GM18868 (cell line): Measurements from ENCODE around the gene LRRC38.

Source experiments
- ATAC-seq: cut with Tn5 transposase; IDR thresholded peaks from one replicate; pipeline ENCODE4 v1.9.1; 2021; ENCODE audit warnings: mild to moderate bottlenecking, moderate library complexity; ENCODE audit not compliant: unreplicated experiment

LRRC38 gene

GRCh38 chr1:13517193-13517812, 3.5 kb upstream of the LRRC38 start:
- ATAC-seq = no peak

GRCh38 chr1:13516606-13517005, 2.8 kb upstream of the LRRC38 start:
- ATAC-seq = no peak

DNA sequence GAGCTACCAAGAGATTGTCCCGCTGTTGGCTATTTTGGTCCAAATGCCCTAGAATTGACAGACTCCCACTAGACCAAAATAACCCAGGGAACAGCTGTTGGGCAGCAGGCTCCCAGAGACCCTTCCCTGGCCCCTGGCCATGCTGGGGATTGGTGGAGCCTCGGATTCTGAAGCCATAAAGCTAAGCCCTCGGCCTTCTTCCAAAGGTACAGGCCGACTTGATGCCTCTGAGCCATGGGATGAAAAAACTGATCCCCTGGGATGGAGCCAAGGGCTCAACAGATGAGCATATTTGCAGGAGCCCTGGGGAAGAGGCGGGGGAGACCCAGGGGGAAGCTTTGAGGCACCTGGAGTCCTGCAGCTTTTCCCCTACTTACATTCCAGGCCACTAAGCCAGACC, 1.0 kb upstream of the LRRC38 start:
- ATAC-seq = no peak

DNA sequence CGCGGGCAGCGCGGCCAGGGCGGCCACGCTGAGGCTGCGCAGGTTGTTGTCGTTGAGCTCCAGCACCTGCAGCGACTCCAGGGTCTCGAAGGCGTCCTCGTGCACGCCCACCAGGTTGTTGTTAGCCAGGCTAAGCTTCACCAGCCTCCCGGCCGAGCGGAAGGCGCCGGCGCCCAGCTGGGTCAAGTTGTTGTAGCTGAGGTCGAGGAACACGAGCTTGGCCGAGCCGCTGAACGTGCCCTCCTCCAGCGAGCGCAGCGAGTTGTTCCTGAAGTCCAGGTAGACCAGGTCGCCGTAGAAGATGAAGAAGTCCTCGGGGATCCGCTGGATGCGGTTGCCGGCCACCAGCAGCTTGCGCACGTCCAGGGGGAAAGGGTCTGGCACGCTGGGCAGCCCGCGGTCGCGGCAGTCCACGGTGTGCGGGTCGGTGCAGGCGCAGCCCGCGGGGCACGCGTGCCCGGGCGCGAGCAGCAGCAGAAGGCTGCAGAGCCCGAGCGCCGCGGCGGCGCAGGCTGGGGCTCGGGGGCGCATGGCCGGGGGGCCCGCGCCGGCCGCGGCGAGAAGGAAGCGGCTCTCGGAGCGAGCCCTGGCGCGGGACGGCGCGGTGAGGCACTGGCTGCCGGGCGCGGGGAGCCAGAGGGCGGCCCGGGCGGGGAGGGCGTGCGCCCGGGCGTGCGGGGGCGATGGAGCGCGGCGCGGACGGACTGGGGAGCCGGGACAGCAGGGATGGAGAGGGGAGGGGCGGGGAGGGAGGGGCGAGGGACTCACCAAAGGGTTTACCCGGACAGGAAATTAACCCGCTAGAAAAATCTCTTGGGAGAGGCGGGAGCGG, 524 bp downstream of the LRRC38 start:
- no peak for ATAC-seq

DNA sequence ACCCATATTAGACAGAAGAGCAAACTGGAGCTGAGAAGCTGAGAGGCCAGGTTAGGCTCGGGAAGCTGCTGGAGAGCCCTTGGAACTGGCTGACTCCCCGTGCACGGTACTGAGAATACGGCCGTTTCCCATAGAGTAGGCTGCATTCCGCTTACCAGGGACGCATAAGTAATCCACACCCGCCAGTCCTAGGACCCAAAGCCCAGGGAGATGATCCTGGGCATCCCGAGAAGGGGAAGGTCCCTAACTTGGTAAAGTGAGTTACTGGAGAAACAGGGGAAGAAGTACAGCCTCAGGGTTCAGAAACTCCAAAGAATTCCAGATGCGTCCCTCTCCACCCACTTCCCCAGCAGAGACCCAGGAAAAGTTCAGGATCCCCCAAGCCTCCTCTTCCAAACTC, 1.3 kb downstream of the LRRC38 start:
- no peak for ATAC-seq

DNA sequence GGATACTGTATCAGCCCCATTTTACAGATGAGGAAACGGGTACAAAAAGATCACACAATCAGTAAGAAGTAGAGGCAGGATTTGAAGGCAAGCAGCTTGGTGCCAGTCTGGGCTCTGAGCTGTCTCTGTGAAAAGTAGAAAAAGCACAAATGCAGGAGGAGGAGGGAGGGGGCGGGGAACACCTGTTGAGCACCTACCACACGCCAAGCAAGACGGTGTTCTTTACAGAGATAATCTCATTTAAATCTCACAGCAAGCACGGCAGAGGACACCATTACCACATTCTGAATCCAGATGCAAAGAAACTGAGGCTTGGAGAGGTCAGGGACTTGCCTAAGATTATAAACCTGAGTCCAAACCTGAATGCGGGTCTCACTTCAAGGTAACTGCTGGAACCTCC, 3.3 kb downstream of the LRRC38 start:
- no peak for ATAC-seq

GRCh38 chr1:13507075-13507474, 6.7 kb downstream of the LRRC38 start:
- no peak for ATAC-seq

DNA sequence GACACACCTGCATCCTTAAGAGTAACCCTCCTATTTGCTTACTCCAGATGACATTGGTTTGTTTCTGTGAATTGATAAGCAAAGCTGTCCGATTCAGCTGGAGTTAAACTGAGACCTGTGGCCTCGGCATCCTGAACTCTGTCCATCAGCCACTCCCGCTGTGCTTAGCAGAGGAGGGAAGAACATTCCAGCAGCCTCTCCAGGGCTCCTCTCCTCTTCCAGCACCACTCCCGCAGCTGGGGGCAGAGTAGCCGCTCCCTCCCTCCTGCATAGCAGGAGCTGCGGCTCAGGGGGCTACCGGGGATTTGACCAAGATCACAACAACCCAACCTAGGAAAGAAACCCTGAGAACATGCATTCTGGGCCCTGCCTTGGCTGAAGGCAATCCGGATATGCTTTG, 8.8 kb downstream of the LRRC38 start:
- ATAC-seq = no peak

GRCh38 chr1:13500806-13501205, 13.0 kb downstream of the LRRC38 start:
- ATAC-seq = no peak

- no peak for ATAC-seq
Measured at GRCh38 chr1:13499422-13499821, 14.4 kb downstream of the LRRC38 start.

DNA sequence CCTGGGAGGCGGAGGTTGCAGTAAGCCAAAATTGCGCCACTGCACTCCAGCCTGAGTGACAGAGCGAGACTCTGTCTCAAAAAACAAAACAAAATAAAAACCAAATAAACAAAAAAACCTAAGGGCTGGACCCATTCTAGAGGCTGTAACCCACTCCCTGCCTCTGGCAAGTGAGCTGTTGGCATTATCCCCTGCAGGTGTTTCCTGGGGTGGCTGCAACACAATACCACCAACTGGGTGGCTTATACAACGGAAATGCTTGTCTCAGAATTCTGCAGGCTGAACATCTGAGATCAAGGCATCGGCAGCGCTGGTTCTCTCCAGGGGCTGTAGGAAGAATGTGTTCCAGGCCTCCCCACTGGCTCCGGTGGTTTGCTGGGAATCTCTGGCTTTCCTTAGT, 15.2 kb downstream of the LRRC38 start:
- no peak for ATAC-seq

DNA sequence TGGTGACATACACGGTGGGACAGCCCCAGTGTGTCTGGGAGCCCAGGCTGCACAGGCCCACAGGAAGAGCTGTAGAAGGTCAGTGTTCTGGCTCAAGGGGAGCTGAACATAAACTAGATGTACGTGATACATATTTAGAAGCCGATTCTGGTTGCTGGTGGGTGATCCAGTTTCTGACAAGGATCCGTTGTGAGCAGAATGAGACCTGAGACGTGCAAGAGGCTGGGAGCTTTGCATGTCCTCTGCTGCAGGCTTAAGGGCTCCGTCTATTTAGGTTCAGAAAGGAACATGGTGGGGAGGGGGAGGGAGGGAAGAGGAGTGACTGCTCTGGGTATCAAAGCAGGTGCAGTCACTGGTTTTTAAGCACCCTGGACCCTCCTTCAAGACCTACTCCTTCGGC, 18.6 kb downstream of the LRRC38 start:
- no peak for ATAC-seq

DNA sequence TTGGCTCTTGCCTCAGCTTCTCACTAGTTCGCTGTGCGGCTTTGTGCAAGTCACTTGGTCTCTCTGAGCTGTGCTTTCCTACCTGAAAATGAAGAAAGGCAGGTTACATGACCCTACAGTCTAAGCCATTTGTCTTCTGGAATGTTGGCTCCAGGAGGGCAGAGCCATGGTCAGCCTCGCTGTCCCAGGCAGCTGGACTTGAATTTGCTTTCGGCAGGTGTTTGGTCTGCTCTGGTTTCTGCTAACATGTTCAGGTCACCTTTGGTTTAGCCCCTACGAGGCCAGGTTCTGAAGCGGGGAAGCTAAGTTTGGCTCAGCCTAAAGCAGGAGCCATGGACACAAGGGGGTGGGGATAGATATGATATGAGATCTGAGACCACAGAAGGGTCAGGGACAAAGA, 19.1 kb downstream of the LRRC38 start:
- no peak for ATAC-seq

- ATAC-seq = peak; percentile 66
Measured at GRCh38 chr1:13494025-13494424, 19.8 kb downstream of the LRRC38 start.

- ATAC-seq = no peak
Measured at GRCh38 chr1:13492711-13493110, 21.1 kb downstream of the LRRC38 start.

- no peak for ATAC-seq
Measured at GRCh38 chr1:13487957-13488356, 25.8 kb downstream of the LRRC38 start.

DNA sequence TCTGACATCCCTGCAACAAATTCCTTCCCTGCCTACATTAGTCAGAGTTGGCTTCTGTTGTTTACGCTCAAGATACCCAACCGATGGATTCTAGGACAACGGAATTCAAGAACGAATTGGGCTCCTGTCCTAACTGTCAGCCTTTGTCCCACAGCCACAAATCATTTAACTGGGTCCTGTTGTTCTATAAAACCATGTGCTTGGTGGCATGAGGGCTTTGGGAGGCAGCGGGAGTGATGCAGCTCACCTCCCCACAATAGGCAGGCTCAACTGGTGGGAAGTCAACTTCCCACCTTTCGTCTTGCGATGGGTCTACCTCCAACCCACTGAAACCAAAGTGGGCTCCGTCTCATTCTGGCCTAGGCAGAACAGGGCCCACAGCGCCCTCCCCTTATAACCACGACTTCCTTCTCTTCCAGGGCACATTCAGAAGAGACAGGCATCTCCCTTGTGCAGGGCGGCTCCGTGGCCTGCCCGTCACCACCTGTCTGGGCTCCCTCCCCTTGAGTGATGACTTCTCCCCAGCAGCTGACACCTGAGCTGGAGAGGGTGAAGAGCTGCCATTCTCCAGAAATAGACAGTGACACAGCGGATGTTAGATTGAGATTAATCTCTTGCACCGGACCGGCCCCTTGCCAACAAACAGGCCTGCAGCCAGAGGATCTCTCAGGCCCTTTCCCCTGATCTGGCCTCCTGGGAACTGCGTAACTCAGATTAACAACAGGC, 26.5 kb downstream of the LRRC38 start:
- no peak for ATAC-seq

DNA sequence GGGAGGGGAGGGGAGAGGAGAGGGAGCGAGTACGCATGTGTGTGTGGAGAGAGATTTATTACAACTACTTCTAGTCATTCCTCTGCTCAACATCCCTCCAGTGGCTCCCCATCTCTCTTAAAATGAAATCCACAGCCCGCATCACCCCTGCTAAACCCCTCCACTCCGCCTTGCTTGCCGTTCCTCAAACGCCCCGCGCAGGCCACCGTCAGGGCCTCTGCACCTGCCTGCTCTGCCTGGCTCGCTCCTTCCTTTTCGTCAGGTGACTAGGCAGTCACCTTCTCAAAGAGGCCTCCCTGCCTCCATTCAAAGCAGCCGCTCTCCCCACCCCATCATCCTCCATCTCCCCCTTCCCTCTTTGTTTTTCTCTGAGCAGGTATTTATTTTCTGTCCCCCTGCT, 29.9 kb downstream of the LRRC38 start:
- ATAC-seq = no peak

- no peak for ATAC-seq
Measured at GRCh38 chr1:13482600-13482999, 31.2 kb downstream of the LRRC38 start.

- ATAC-seq = no peak
Measured at GRCh38 chr1:13479171-13479856, 34.5 kb downstream of the LRRC38 start.

DNA sequence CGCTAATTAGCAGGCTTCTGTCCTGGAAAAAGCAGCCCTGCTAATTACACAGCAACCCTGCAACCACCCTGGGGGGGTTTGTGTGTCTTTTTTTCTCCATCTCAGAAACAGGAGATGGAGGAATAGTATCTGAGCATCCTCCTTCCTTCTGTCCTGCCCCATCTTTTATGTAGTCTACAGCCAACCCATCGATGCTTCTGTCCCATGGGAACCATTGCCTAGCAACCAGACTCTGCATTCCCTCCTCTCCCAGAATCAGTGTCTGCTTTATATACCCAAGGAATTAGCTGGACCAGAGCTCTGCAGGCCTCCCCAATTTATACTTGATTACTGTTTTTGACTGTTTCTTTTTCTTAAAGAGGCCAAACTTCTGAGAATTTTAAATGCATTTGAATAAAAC, 35.1 kb downstream of the LRRC38 start:
- no peak for ATAC-seq
